SU-DHL-6 (cell line): Measurements from ENCODE around the gene RELCH.

ENCODE experiments used
- H2AFZ ChIP-seq: fragments of 200-600 bp; sonication (generic); 2 replicates; pipeline ENCODE4 v1.6.1; 2014; ENCODE audit warnings: low read depth, mild to moderate bottlenecking, moderate library complexity, mixed read lengths, antibody characterized with exemption, low read length; ENCODE audit not compliant: severe bottlenecking
- H3F3A ChIP-seq: fragments of 200-600 bp; shearing (Covaris generic); 2 replicates; pipeline ENCODE4 v1.6.0; 2016; ENCODE audit warnings: antibody characterized with exemption, mild to moderate bottlenecking; ENCODE audit not compliant: insufficient read depth
- H3K27ac ChIP-seq: fragments of 200-600 bp; sonication (generic); 2 replicates; pipeline ENCODE4 v1.5.1; 2016; ENCODE audit warnings: low read depth, mild to moderate bottlenecking, low read length, moderate library complexity, mixed read lengths
- H3K27me3 ChIP-seq: fragments of 200-600 bp; sonication (generic), shearing (Covaris generic); 2 replicates; pipeline ENCODE4 v1.6.0; 2014; ENCODE audit warnings: mild to moderate bottlenecking, low read length
- H3K36me3 ChIP-seq: fragments of 200-600 bp; sonication (generic); 2 replicates; pipeline ENCODE4 v1.6.1; 2014; ENCODE audit warnings: mild to moderate bottlenecking, low read length, mixed read lengths
- H3K4me2 ChIP-seq: fragments of 300-600, 200-600 bp; shearing (Covaris generic), sonication (generic); 2 replicates; pipeline ENCODE4 v1.6.0; 2014; ENCODE audit warnings: low read length, low read depth, mild to moderate bottlenecking; ENCODE audit not compliant: poor library complexity, severe bottlenecking
- H3K4me3 ChIP-seq: fragments of 200-600 bp; sonication (generic); 2 replicates; pipeline ENCODE4 v1.5.1; 2014; ENCODE audit warnings: antibody characterized with exemption, low read length, mild to moderate bottlenecking, mixed read lengths; ENCODE audit not compliant: insufficient read depth, poor library complexity, severe bottlenecking
- H3K79me2 ChIP-seq: fragments of 200-600 bp; sonication (generic); 2 replicates; pipeline ENCODE4 v1.6.1; 2014; ENCODE audit warnings: mild to moderate bottlenecking, low read length, moderate library complexity; ENCODE audit not compliant: insufficient read depth
- H3K9ac ChIP-seq: fragments of 200-600 bp; sonication (generic); 2 replicates; pipeline ENCODE4 v1.7.0; 2014; ENCODE audit warnings: mild to moderate bottlenecking, low read length
- H3K9me2 ChIP-seq: fragments of 200-600 bp; sonication (generic); replicated peaks from 2 replicates; pipeline ENCODE4 v1.6.1; 2014; ENCODE audit warnings: low read length; ENCODE audit not compliant: insufficient read depth
- H3K9me3 ChIP-seq: fragments of 200-600 bp; sonication (generic); 2 replicates; pipeline ENCODE4 v1.6.1; 2014; ENCODE audit warnings: low read length, mixed read lengths; ENCODE audit not compliant: insufficient read depth
- H4K20me1 ChIP-seq: fragments of 200-600 bp; sonication (generic); 2 replicates; pipeline ENCODE4 v1.6.1; 2014; ENCODE audit warnings: low read depth, mild to moderate bottlenecking, antibody characterized with exemption, low read length, moderate library complexity, mixed read lengths
- CTCF ChIP-seq: fragments of 200-600 bp; sonication (generic); IDR thresholded peaks from one replicate; pipeline ENCODE4 v1.5.1; 2017; ENCODE audit warnings: antibody characterized with exemption, mild to moderate bottlenecking, low read length, moderate library complexity; ENCODE audit not compliant: insufficient read depth, poor library complexity, severe bottlenecking
- EZH2phosphoT487 ChIP-seq: fragments of 200-600 bp; sonication (generic), shearing (Covaris generic); conservative IDR thresholded peaks from 2 replicates; pipeline ENCODE4 v1.6.1; 2018; ENCODE audit warnings: mild to moderate bottlenecking, antibody characterized with exemption, low read length, moderate library complexity, mixed read lengths

RELCH gene

DNA sequence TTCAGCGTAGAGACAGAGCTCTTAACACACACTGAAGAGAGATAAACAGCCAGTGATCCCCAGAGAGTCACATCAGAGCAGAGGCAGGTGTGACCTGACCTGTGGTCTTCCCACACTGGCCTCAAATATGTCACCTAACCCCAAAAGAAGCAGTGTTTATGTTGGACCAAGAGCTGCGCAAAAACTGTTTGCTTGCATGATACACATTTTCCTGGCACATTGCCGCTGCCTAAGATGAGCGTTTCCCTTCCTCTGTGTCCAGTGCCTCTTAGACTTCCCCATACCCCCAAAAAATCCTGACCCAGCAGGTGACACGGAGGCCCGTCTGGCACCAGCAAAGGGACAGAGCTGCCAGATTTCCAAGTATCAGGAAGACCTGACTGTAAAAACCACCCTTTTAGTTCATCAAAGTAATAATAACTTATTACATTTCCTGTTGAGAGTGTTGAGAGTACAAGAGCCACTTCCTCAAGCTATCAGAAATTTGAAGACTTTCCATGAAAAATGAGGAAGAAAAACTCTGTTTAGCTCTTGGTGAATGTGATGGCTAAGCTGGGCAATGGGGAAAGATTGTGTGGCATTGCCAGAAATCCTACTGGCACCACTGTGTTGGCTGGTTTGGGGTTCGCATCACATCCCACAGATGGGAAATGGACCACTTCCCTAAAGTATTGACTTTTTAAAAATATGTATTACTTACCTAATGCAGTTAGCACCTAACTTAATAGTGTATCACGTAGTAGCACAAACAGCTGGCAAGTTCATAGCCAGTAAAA is 144.7 kb downstream of the RELCH start:
- Histone ChIP-seq H3K9me2 (no peaks in the 10 kb centered on the region), H2AFZ (no peak overlapping the region), H3K4me3 (no peak overlapping the region), H3K9ac (no peak overlapping the region), H3F3A (no peaks in the 10 kb centered on the region), H3K79me2 (no peaks in the 10 kb centered on the region), H3K4me2 (no peak overlapping the region), H3K27ac (no peak overlapping the region), H4K20me1 (no peaks in the 10 kb centered on the region), H3K9me3 (no peaks in the 10 kb centered on the region), H3K36me3 (no peaks in the 10 kb centered on the region), H3K27me3 (no peaks in the 10 kb centered on the region)
- TF ChIP-seq EZH2phosphoT487 (no peak), CTCF (no peak)

DNA sequence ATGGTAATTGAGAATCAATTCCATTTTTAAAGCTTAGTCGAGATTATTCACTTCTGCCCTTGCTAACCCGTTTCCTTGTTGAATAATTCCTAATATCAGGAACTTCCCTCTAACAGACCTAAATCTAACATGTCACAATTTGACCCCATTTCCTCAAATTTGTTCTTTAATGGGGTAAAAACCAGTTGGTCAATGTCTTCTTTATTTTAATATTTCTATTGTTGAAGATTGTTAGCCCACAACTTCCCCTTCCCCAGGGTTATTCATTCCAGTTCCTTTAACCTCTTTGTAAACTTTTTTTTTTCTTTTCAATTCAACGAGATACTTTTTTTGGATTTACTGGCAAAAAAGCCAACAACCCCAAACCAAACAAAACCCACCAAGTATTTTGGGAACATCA is 145.4 kb downstream of the RELCH start:
- Histone ChIP-seq H2AFZ (no peak overlapping the region), H3K4me3 (no peak overlapping the region), H3F3A (no peaks in the 10 kb centered on the region), H3K9me3 (no peaks in the 10 kb centered on the region), H3K4me2 (no peak overlapping the region), H3K9ac (no peak overlapping the region), H3K9me2 (no peaks in the 10 kb centered on the region), H3K27me3 (no peaks in the 10 kb centered on the region), H4K20me1 (no peaks in the 10 kb centered on the region), H3K36me3 (no peaks in the 10 kb centered on the region), H3K27ac (no peak overlapping the region), H3K79me2 (no peaks in the 10 kb centered on the region)
- TF ChIP-seq EZH2phosphoT487 (no peak), CTCF (no peak)

DNA sequence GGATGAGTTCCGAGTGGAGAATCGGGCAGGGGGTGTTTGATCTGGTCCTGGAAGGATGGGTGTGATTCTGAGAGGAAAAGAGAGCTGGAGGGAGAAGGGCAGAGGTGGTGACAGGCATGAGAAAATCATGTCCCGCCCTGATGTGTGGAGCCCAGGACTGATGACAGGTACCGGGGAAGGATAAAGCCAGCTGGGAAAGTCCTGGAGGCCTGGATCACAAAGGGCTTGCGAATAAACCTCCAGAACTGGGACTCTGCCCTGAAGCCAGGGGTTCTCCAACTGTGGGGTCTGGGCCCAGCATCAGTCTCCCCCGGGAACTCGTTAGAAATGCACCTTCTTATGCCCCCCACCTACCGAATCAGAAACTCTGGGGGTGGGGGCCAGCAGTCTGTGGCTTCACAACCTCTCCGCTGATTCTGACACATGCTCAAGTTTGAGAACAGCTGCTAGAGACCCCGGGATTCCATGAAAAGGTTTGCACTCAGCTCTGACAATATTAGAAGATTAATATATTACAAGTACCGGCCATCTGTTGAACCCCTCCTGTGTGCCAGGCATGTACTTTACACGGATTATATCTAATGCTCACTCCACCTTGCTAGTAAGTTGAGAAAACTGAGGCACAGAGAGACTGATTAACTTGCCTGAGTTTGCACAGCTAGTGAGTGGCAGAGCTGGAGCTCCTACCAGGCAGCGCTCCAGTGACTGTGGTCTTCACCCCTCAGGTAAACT is 146.1 kb downstream of the RELCH start:
- no peak overlapping the region for H3K4me2 ChIP-seq

More for the DNA sequence above, 146.1 kb downstream of the RELCH start:
- no peaks in the 10 kb centered on the region for H3K27me3 ChIP-seq
- H3K9ac ChIP-seq = no peak overlapping the region
- no peak for TF ChIP-seq CTCF
- TF ChIP-seq EZH2phosphoT487 = no peak
- H3K4me3 ChIP-seq = no peak overlapping the region
- H3K36me3 ChIP-seq = no peaks in the 10 kb centered on the region
- H3K9me3 ChIP-seq = no peaks in the 10 kb centered on the region
- no peaks in the 10 kb centered on the region for H3K9me2 ChIP-seq
- no peaks in the 10 kb centered on the region for H4K20me1 ChIP-seq
- H3K79me2 ChIP-seq = no peaks in the 10 kb centered on the region
- H3F3A ChIP-seq = no peaks in the 10 kb centered on the region
- no peak overlapping the region for H3K27ac ChIP-seq
- H2AFZ ChIP-seq = no peak overlapping the region
